ENCODE data around the gene FLT3.

DNA sequence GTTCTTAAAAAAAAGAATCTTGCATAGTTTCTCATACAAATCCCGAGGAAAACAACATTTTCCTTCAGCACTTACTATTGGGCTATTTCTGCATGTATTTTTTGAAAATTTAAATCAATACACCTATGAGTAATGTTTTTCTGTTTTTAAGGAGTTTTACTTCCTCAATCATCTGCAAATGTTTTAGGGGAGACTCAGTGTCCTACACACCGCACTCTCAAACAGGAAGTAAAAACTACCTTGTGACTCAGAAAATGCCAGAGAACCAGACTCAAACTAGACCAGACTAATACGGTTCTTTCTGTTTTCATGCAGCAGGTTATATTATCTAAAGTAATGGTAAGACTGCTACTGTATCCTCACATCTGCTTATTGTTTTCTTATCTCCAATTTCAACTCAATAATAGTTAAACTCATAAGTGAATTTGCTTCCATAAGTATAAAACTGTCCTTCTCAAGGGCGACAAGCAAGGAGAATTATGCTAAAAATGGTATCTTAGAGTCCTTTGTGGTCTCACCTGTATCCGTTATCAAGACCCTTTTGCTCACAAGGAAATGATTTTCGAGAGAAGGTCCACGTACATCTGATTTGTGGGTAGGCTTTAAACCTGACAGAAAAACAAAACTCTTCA is 52.5 kb downstream of the FLT3 start:
- TF ChIP-seq STAT3 (IDR thresholded peaks at IDR 0.05; ENCODE audit: low read depth, low read length) (0 out of 2 replicates have a peak, but pooled peaks have one; percentile 29), ATF7 (IDR thresholded peaks at IDR 0.05; ENCODE audit: low read depth) (peak; percentile 79), NBN (IDR thresholded peaks at IDR 0.05) (0 out of 2 replicates have a peak, but pooled peaks have one; percentile 35), POLR2A (IDR thresholded peaks at IDR 0.05; ENCODE audit: low read depth, low read length) (no peak), POLR2AphosphoS5 (IDR thresholded peaks at IDR 0.05; ENCODE audit: low read length) (no peak), EED (IDR thresholded peaks at IDR 0.05; ENCODE audit: low read depth) (peak; percentile 44; the same call in 1 of the 2 replicates), ASH2L (IDR thresholded peaks at IDR 0.05; ENCODE audit: borderline replicate concordance, low read depth) (peak; percentile 52; the same call in 1 of the 2 replicates), TAF1 (IDR thresholded peaks at IDR 0.05; ENCODE audit: borderline replicate concordance, low read depth, low read length) (no peak)
- TF ChIP-seq, protein P1, sequence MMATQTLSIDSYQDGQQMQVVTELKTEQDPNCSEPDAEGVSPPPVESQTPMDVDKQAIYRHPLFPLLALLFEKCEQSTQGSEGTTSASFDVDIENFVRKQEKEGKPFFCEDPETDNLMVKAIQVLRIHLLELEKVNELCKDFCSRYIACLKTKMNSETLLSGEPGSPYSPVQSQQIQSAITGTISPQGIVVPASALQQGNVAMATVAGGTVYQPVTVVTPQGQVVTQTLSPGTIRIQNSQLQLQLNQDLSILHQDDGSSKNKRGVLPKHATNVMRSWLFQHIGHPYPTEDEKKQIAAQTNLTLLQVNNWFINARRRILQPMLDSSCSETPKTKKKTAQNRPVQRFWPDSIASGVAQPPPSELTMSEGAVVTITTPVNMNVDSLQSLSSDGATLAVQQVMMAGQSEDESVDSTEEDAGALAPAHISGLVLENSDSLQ (IDR thresholded peaks at IDR 0.05) = no peak
- TF ChIP-seq, protein P2, sequence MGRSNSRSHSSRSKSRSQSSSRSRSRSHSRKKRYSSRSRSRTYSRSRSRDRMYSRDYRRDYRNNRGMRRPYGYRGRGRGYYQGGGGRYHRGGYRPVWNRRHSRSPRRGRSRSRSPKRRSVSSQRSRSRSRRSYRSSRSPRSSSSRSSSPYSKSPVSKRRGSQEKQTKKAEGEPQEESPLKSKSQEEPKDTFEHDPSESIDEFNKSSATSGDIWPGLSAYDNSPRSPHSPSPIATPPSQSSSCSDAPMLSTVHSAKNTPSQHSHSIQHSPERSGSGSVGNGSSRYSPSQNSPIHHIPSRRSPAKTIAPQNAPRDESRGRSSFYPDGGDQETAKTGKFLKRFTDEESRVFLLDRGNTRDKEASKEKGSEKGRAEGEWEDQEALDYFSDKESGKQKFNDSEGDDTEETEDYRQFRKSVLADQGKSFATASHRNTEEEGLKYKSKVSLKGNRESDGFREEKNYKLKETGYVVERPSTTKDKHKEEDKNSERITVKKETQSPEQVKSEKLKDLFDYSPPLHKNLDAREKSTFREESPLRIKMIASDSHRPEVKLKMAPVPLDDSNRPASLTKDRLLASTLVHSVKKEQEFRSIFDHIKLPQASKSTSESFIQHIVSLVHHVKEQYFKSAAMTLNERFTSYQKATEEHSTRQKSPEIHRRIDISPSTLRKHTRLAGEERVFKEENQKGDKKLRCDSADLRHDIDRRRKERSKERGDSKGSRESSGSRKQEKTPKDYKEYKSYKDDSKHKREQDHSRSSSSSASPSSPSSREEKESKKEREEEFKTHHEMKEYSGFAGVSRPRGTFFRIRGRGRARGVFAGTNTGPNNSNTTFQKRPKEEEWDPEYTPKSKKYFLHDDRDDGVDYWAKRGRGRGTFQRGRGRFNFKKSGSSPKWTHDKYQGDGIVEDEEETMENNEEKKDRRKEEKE (IDR thresholded peaks at IDR 0.05) = no peak
- TF ChIP-seq, protein P3, sequence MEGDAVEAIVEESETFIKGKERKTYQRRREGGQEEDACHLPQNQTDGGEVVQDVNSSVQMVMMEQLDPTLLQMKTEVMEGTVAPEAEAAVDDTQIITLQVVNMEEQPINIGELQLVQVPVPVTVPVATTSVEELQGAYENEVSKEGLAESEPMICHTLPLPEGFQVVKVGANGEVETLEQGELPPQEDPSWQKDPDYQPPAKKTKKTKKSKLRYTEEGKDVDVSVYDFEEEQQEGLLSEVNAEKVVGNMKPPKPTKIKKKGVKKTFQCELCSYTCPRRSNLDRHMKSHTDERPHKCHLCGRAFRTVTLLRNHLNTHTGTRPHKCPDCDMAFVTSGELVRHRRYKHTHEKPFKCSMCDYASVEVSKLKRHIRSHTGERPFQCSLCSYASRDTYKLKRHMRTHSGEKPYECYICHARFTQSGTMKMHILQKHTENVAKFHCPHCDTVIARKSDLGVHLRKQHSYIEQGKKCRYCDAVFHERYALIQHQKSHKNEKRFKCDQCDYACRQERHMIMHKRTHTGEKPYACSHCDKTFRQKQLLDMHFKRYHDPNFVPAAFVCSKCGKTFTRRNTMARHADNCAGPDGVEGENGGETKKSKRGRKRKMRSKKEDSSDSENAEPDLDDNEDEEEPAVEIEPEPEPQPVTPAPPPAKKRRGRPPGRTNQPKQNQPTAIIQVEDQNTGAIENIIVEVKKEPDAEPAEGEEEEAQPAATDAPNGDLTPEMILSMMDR (IDR thresholded peaks at IDR 0.05 in 2 of 3, conservative IDR thresholded peaks at IDR 0.05 in 1 of 3; ENCODE audit: control insufficient read depth in 2 of 3, extremely low read depth in 1 of 3, insufficient read depth in 1 of 3, low read depth in 3 of 3, low read length in 3 of 3) = no peak
